ENCODE measurements around the gene PIK3R6. TPM values are rescaled to one million over a fixed set of nuclear protein-coding genes. Genes with fewer than 3 reads are reported as not detected.

Gene PIK3R6
- not detected in 2 replicates for total RNA-seq

GRCh38 chr17:8867361-8867981 is at the start of gene PIK3R6:
TSS of gene PIK3R6 (minus strand) at chr17:8867674. CDS start at chr17:8849794, 17,880 bp downstream.

GRCh38 chr17:8798846-8799569 is 68.5 kb downstream of the PIK3R6 start, which contains the start of gene MFSD6L:
TSS of gene MFSD6L (minus strand) at chr17:8799365. CDS start at chr17:8799120, 245 bp downstream.

GRCh38 chr17:8758137-8758596 is 109.3 kb downstream of the PIK3R6 start, which contains the start of gene SPDYE4:
TSS of gene SPDYE4 (minus strand) at chr17:8758546. CDS start at chr17:8758382, 164 bp downstream.

Other genes starting within 250 kb of the PIK3R6 start
- 51.5 and 68.5 TPM in 2 replicates for gene MYH10, start 236.9 kb downstream of the PIK3R6 start, total RNA-seq
- gene CCDC42, start 122.8 kb downstream of the PIK3R6 start, total RNA-seq = not detected in 2 replicates
- not detected in 2 replicates for gene SPDYE4, start 109.1 kb downstream of the PIK3R6 start, total RNA-seq
- not detected in 2 replicates for gene MFSD6L, start 68.3 kb downstream of the PIK3R6 start, total RNA-seq
- not detected in 2 replicates for gene PIK3R5, start 98.0 kb upstream of the PIK3R6 start, total RNA-seq
- 4.4 and 23.5 TPM in 2 replicates for gene NTN1, start 153.8 kb upstream of the PIK3R6 start, total RNA-seq

Measured in hair follicle dermal papilla cell (primary cell).